Activated T-cell treated with anti-CD3 and anti-CD28 coated beads for 1 hour (primary cell): Measurements from ENCODE around the gene SPC24.
"Not testable (repeated sequence)": the region's sequence is repeated elsewhere in the genome, so short reads cannot be mapped to it uniquely, and the experiment has no call there.

ENCODE experiments used
- DNase-seq: peaks from one replicate; pipeline ENCODE4 v3.0.0-alpha.2; 2020; ENCODE audit warnings: low read depth

SPC24 gene

GRCh38 chr19:11125994-11126685 is 29.4 kb downstream of the SPC24 start:
- DNase-seq = peak; percentile 78

DNA sequence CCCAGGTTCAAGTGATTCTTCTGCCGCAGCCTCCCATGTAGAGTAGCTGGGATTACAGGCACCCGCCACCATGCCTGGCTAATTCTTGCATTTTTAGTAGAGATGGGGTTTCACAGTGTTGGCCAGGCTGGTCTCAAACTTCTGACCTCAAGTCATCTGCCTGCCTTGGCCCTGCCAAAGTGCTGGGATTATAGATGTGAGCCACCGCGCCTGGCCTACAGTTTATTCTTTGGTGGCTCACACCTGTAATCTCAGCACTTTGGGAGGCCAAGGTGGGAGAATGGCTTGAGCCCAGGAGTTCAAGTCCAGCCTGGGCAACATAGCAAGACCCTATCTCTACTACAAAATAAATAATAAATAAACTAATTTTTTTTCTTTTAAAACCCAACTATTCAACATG is 31.4 kb downstream of the SPC24 start:
- not testable (repeated sequence) for DNase-seq

DNA sequence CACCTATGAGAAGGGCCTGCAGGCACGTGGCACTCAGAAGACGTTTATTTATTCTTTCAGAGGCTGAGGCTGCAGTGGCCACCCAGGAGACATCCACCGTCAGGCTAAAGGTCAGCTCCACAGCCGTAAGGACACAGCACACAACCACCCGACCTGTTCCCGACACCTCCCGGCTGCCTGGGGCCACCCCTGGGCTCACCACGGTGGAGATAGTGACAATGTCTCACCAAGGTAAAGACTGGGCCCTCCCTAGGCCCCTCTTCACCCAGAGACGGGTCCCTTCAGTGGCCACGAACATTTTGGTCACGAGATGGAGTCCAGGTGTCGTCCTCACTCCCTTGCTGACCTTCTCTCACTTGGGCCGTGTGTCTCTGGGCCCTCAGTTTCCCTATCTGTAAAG is 32.5 kb downstream of the SPC24 start:
- DNase-seq = no peak

- DNase-seq = not testable (repeated sequence)
Observed at GRCh38 chr19:11121963-11122362, 33.6 kb downstream of the SPC24 start.

DNA sequence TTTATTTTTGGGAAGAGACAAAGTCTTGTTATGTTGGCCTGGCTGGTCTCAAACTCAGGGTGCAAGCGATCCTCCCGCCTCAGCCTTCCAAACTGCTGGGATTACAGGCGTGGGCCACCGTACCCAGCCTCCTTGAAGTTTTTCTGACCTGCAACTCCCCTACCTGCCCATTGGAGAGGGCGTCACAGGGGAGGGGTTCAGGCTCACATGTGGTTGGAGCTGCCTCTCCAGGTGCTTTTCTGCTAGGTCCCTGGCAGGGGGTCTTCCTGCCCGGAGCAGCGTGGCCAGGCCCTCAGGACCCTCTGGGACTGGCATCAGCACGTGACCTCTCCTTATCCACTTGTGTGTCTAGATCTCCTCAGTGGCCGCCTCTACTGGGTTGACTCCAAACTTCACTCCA is 39.1 kb downstream of the SPC24 start:
- DNase-seq = no peak

DNA sequence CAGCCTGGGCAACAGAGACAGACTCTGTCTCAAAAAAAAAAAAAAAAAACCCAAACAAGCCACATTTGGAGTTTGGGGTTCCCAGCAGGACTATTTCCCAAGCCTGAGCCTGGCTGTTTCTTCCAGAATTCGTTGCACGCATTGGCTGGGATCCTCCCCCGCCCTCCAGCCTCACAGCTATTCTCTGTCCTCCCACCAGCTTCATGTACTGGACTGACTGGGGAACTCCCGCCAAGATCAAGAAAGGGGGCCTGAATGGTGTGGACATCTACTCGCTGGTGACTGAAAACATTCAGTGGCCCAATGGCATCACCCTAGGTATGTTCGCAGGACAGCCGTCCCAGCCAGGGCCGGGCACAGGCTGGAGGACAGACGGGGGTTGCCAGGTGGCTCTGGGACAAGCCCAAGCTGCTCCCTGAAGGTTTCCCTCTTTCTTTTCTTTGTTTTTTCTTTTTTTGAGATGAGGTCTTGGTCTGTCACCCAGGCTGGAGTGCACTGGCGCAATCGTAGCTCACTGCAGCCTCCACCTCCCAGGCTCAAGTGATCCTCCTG is 39.6 kb downstream of the SPC24 start:
- no peak for DNase-seq

- no peak for DNase-seq
Observed at GRCh38 chr19:11115042-11115441, 40.5 kb downstream of the SPC24 start.

- DNase-seq = no peak
Observed at GRCh38 chr19:11113140-11113708, 42.4 kb downstream of the SPC24 start.

DNA sequence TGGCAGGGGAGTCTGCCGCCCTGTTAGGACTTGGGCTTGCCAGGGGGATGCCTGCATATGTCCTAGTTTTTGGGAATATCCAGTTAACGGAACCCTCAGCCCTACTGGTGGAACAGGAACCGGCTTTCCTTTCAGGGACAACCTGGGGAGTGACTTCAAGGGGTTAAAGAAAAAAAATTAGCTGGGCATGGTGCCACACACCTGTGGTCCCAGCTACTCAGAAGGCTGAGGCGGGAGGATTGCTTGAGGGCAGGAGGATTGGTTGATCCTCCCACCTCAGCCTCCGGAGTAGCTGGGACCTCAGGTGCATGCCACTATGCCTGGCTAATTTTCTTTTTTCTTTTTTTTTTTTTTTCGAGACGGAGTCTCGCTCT is 43.8 kb downstream of the SPC24 start:
- no peak for DNase-seq

DNA sequence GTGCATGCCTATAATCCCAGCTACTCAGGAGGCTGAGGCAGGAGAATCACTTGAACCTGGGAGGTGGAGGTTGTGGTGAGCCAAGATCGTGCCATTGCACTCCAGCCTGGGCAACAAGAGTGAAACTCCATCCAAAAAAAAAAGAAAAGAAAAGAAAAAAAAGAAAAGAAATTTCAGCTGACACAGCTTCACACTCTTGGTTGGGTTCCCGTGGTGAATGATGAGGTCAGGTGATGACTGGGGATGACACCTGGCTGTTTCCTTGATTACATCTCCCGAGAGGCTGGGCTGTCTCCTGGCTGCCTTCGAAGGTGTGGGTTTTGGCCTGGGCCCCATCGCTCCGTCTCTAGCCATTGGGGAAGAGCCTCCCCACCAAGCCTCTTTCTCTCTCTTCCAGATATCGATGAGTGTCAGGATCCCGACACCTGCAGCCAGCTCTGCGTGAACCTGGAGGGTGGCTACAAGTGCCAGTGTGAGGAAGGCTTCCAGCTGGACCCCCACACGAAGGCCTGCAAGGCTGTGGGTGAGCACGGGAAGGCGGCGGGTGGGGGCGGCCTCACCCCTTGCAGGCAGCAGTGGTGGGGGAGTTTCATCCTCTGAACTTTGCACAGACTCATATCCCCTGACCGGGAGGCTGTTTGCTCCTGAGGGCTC is 44.3 kb downstream of the SPC24 start:
- no peak for DNase-seq

GRCh38 chr19:11108746-11109145 is 46.8 kb downstream of the SPC24 start:
- no peak for DNase-seq

GRCh38 chr19:11106477-11106876 is 49.1 kb downstream of the SPC24 start:
- no peak for DNase-seq

GRCh38 chr19:11105014-11105636 is 50.5 kb downstream of the SPC24 start:
- no peak for DNase-seq

DNA sequence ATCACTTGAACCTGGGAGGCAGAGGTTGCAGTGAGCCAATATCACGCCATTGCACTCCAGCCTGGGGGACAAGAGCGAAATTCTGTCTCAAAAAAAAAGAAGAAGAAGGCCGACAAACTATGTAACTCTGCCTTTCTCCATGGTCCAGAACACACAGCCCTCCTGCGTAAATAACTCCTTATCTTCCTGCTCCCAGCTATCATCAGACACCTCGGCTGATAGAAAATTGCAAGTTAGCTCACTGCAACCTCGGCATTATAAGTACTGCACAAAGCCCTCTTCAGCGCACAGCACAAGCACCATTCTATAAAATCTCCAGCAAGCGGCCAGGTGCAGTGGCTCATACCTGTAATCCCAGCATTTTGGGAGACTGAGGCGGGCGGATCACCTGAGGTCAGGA is 51.9 kb downstream of the SPC24 start:
- not testable (repeated sequence) for DNase-seq

- no peak for DNase-seq
Observed at GRCh38 chr19:11102944-11103343, 52.6 kb downstream of the SPC24 start.

GRCh38 chr19:11101057-11101456 is 54.5 kb downstream of the SPC24 start:
- DNase-seq = no peak

GRCh38 chr19:11100049-11100448 is 55.5 kb downstream of the SPC24 start:
- DNase-seq = no peak

- DNase-seq = no peak
Observed at GRCh38 chr19:11098861-11099260, 56.7 kb downstream of the SPC24 start.

DNA sequence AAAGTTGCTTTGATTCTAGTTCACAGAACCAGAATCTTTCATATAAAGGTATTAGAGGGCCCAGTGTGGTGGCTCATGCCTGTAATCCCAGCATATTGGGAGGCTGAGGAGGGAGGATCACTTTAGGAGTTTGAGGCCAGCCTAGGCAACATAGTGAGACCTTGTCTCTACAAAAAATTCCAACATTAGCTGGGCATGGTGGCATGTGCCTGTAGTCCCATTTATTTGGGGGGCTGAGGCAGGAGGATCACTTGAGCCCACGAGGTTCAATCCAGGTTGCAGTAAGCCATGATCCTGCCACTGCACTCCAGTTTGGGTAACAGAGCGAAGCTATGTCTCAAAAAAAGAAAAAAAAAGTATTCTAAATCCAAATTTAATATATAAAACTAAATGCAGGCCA is 57.3 kb downstream of the SPC24 start:
- DNase-seq = no peak

- not testable (repeated sequence) for DNase-seq
Observed at GRCh38 chr19:11097367-11097766, 58.2 kb downstream of the SPC24 start.

- DNase-seq = no peak
Observed at GRCh38 chr19:11096210-11096841, 59.3 kb downstream of the SPC24 start.
